C4-2B (cell line): ENCODE measurements around the gene ZNF202.

Source experiments
- CTCF ChIP-seq: fragments of 450-650 bp; conservative IDR thresholded peaks from 2 replicates; pipeline ENCODE4 v1.5.1; 2017; ENCODE audit warnings: mild to moderate bottlenecking
- ZFX ChIP-seq: fragments of 450-650 bp; IDR thresholded peaks from 2 replicates; pipeline ENCODE4 v1.6.1; 2017

- TF ChIP-seq CTCF, result no peak
- TF ChIP-seq ZFX, result no peak
These were observed 15.3 kb downstream of the ZNF202 start for GRCh38 chr11:123725995-123726655.
